ENCODE measurements around the gene ZNHIT1.

The ZNHIT1 gene

DNA sequence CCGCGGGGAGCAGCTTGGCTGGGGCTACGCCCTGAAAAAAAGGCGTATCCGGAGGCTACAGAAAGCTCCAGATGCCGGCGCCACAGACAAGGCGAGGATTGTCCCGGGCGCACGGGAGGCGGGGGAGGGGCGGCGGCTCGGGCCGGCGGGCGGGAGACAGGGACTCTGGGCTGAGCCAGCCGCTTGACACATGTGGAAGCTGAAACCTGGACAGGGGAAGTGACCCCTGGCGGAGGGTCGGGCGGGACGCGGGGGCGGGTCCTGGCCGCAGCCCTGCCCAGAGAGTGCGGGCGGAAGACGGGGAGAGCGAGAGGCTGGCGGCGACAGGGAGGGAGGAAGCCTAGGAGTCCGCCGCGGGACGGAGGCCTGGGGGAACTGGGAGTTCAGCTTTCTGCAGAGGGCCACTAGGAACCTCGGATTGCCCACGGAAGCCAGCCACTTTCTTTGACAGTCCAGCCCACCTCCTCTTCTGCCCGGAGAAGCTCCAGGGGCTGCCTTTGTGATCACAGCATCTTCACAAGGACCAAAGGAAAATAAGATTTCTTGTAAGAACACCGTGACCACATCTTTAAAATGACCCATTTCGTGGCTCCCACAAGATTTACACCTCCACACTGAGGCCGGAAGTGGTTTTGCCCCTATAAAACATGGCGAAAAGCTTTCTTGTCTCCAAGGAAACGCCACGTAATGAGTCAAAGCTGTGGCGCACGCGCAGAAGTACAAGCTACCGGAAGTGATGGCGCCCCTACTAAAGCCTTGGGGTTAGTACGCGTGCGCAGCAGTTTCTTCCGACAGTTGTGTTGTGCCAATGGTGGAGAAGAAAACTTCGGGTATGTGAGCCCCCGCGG, at the start of gene ZNHIT1, which contains the start of gene PLOD3:
Gene ZNHIT1 (plus strand): TSS at position 778 of the 848 bp plus-strand sequence. CDS start 31 bp downstream, at position 809.
Gene PLOD3 (minus strand): TSS at position 194 of the 848 bp plus-strand sequence. CDS start 307 bp downstream, outside the sequence.
- peak; percentile 97 for DNase-seq (ENCODE audit: low read depth)
- no peak for TF ChIP-seq CTCF (IDR thresholded peaks at IDR 0.05; ENCODE audit: insufficient read depth, low read depth, low read length, missing control alignments)
- peak within 1 kb of the TSS; percentile 87 for H3K4me3 ChIP-seq (ENCODE audit: low read length)

GRCh38 chr7:101168412-101169049, 49.4 kb upstream of the ZNHIT1 start:
- DNase-seq (ENCODE audit: low read depth), result no peak
- TF ChIP-seq CTCF (IDR thresholded peaks at IDR 0.05; ENCODE audit: insufficient read depth, low read depth, low read length, missing control alignments), result no peak
- no peak overlapping the region for H3K4me3 ChIP-seq (ENCODE audit: low read length)

DNA sequence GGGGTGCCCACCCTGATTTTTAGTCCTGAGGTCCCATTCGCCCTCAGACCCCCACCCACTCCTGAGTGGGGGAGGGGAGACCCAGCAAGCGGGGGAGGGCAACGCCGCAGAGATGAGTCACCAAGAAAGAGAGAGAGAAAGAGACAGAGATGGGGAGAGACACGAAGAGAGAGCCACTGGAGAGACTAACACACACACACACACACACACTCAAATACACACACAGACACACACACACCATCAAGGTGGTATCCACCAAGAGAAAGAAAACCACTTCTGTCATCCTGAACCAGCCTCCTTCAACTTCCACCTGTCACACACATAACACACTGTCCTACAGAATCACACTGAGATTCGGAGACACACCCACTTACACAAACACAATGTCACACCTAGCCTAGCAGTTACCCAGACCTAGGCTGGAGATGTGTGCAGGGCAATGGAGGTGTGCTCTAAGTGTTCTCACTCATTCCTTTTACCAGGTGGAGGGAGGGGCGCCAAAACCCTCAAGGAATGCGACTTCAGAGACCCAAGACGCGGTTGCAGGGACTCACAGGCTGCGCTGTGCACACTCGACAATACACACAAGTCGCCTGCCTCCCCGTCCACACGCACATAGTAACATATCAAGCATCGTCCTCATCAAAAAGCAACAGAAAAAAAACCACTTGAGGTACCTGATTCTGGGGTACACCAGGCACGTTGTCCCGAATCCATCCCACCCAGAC, 48.7 kb upstream of the ZNHIT1 start:
- TF ChIP-seq CTCF (IDR thresholded peaks at IDR 0.05; ENCODE audit: insufficient read depth, low read depth, low read length, missing control alignments), result no peak
- no peak overlapping the region for H3K4me3 ChIP-seq (ENCODE audit: low read length)
- DNase-seq (ENCODE audit: low read depth), result no peak

GRCh38 chr7:101169838-101170551, 48.0 kb upstream of the ZNHIT1 start:
- peak; percentile 63 for DNase-seq (ENCODE audit: low read depth)
- TF ChIP-seq CTCF (IDR thresholded peaks at IDR 0.05; ENCODE audit: insufficient read depth, low read depth, low read length, missing control alignments), result peak; percentile 87
- no peak overlapping the region for H3K4me3 ChIP-seq (ENCODE audit: low read length)

- TF ChIP-seq CTCF (IDR thresholded peaks at IDR 0.05; ENCODE audit: insufficient read depth, low read depth, low read length, missing control alignments), result no peak
- no peak for DNase-seq (ENCODE audit: low read depth)
- no peak overlapping the region for H3K4me3 ChIP-seq (ENCODE audit: low read length)
These were observed 47.1 kb upstream of the ZNHIT1 start for GRCh38 chr7:101170617-101171441.
